ENCODE measurements around the gene ALK. TPM values are rescaled to one million over a fixed set of nuclear protein-coding genes. Genes with fewer than 3 reads are reported as not detected.

The ALK gene
- polyA plus RNA-seq, 1 of the 3 experiments (the other 2 are of a cell fraction) = 0.30 TPM

- H3K4me2 ChIP-seq = no peak overlapping the region
- H3K9me3 ChIP-seq = no peaks in the 10 kb centered on the region
- H3K9ac ChIP-seq = no peak overlapping the region
- H3K27me3 ChIP-seq (ENCODE audit: insufficient read depth) = peaks cover 11% of the 10 kb centered on the region; the same call in 1 of the 2 replicates
- H3K4me1 ChIP-seq (ENCODE audit: control insufficient read depth in 1 of 2, insufficient read depth in 2 of 2, low read depth in 1 of 2, low read length in 1 of 2) = peaks cover 9 to 74% of the 10 kb centered on the region in 2 experiments; a peak in 2 of 4 replicates
- DNase-seq = peak; percentile 54
- no peak overlapping the region; a peak in 1 of 4 replicates for H3K4me3 ChIP-seq (ENCODE audit: low read depth in 2 of 2, low read length in 1 of 2)
- 40% methylated on average over 1 of the region's 1 CpG for WGBS (ENCODE audit: low lambda C conversion rate)
- no peaks in the 10 kb centered on the region for H3K79me2 ChIP-seq (ENCODE audit: insufficient read depth)
- H3K27ac ChIP-seq (ENCODE audit: low read depth in 2 of 2, low read length in 1 of 2) = peak overlapping the region in 1 of 2 experiments; percentile 100; a peak in 2 of 4 replicates
- H3K36me3 ChIP-seq (replicated peaks in 1 of 2; ENCODE audit: control insufficient read depth in 1 of 2, insufficient read depth in 2 of 2, low read length in 1 of 2) = no peaks in the 10 kb centered on the region
- no peaks in the 10 kb centered on the region for H4K20me1 ChIP-seq (ENCODE audit: insufficient read depth)
- ChIA-PET CTCF (interaction anchor here (0.7 to 2.3 kb wide), 9 partner anchors 12 to 337 kb away, joined by 3 to 7 read pairs (median 4); no protein-coding TSS in a partner anchor), POLR2A (interaction anchor here (0.9 to 5.6 kb wide), 6 partner anchors 30 to 442 kb away, joined by 3 to 49 read pairs (median 6); partner anchors contain the start of gene ALK)
- H3F3A ChIP-seq (replicated peaks; ENCODE audit: insufficient read depth) = no peaks in the 10 kb centered on the region
- H3K9me2 ChIP-seq = no peaks in the 10 kb centered on the region
- no peak overlapping the region for H2AFZ ChIP-seq (ENCODE audit: low read depth)
- TF ChIP-seq ELF1 (IDR thresholded peaks at IDR 0.05) = no peak
- no peak for TF ChIP-seq SIN3A (IDR thresholded peaks at IDR 0.05; ENCODE audit: borderline replicate concordance, low read depth, low read length)
- peak; percentile 66 for TF ChIP-seq CHD2 (IDR thresholded peaks at IDR 0.05; ENCODE audit: low read length, partially characterized antibody)
- no peak for TF ChIP-seq SMC3 (IDR thresholded peaks at IDR 0.05; ENCODE audit: low read depth, low read length)
- TF ChIP-seq FOSL2 (IDR thresholded peaks at IDR 0.05; ENCODE audit: borderline replicate concordance, low read depth) = no peak
- TF ChIP-seq, protein P1, sequence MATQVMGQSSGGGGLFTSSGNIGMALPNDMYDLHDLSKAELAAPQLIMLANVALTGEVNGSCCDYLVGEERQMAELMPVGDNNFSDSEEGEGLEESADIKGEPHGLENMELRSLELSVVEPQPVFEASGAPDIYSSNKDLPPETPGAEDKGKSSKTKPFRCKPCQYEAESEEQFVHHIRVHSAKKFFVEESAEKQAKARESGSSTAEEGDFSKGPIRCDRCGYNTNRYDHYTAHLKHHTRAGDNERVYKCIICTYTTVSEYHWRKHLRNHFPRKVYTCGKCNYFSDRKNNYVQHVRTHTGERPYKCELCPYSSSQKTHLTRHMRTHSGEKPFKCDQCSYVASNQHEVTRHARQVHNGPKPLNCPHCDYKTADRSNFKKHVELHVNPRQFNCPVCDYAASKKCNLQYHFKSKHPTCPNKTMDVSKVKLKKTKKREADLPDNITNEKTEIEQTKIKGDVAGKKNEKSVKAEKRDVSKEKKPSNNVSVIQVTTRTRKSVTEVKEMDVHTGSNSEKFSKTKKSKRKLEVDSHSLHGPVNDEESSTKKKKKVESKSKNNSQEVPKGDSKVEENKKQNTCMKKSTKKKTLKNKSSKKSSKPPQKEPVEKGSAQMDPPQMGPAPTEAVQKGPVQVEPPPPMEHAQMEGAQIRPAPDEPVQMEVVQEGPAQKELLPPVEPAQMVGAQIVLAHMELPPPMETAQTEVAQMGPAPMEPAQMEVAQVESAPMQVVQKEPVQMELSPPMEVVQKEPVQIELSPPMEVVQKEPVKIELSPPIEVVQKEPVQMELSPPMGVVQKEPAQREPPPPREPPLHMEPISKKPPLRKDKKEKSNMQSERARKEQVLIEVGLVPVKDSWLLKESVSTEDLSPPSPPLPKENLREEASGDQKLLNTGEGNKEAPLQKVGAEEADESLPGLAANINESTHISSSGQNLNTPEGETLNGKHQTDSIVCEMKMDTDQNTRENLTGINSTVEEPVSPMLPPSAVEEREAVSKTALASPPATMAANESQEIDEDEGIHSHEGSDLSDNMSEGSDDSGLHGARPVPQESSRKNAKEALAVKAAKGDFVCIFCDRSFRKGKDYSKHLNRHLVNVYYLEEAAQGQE (IDR thresholded peaks at IDR 0.05; ENCODE audit: low read depth, low read length) = no peak
- no peak for TF ChIP-seq NRF1 (IDR thresholded peaks at IDR 0.05; ENCODE audit: low read depth, low read length)
- no peak for TF ChIP-seq JUND (IDR thresholded peaks at IDR 0.05)
- TF ChIP-seq, protein P2, sequence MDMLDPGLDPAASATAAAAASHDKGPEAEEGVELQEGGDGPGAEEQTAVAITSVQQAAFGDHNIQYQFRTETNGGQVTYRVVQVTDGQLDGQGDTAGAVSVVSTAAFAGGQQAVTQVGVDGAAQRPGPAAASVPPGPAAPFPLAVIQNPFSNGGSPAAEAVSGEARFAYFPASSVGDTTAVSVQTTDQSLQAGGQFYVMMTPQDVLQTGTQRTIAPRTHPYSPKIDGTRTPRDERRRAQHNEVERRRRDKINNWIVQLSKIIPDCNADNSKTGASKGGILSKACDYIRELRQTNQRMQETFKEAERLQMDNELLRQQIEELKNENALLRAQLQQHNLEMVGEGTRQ (IDR thresholded peaks at IDR 0.05; ENCODE audit: borderline replicate concordance, low read depth, low read length) = no peak
- TF ChIP-seq EP300 (IDR thresholded peaks at IDR 0.05; ENCODE audit: borderline replicate concordance in 1 of 2, low read depth in 1 of 2, low read length in 1 of 2) = peak in 1 of 2 experiments; percentile 99; a peak in 2 of 4 replicates
- TF ChIP-seq RAD21 (IDR thresholded peaks at IDR 0.05; ENCODE audit: low read length) = peak; percentile 44
- TF ChIP-seq, protein P3, sequence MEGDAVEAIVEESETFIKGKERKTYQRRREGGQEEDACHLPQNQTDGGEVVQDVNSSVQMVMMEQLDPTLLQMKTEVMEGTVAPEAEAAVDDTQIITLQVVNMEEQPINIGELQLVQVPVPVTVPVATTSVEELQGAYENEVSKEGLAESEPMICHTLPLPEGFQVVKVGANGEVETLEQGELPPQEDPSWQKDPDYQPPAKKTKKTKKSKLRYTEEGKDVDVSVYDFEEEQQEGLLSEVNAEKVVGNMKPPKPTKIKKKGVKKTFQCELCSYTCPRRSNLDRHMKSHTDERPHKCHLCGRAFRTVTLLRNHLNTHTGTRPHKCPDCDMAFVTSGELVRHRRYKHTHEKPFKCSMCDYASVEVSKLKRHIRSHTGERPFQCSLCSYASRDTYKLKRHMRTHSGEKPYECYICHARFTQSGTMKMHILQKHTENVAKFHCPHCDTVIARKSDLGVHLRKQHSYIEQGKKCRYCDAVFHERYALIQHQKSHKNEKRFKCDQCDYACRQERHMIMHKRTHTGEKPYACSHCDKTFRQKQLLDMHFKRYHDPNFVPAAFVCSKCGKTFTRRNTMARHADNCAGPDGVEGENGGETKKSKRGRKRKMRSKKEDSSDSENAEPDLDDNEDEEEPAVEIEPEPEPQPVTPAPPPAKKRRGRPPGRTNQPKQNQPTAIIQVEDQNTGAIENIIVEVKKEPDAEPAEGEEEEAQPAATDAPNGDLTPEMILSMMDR (IDR thresholded peaks at IDR 0.05) = no peak
- no peak for TF ChIP-seq YY1 (IDR thresholded peaks at IDR 0.05; ENCODE audit: low read depth)
- TF ChIP-seq, protein P4, sequence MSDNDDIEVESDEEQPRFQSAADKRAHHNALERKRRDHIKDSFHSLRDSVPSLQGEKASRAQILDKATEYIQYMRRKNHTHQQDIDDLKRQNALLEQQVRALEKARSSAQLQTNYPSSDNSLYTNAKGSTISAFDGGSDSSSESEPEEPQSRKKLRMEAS (IDR thresholded peaks at IDR 0.05; ENCODE audit: low read depth) = no peak
- TF ChIP-seq RCOR1 (IDR thresholded peaks at IDR 0.05; ENCODE audit: low read length) = no peak; the same call in 1 of the 2 replicates
- no peak for TF ChIP-seq FOXM1 (IDR thresholded peaks at IDR 0.05; ENCODE audit: low read depth)
- TF ChIP-seq, protein P5, sequence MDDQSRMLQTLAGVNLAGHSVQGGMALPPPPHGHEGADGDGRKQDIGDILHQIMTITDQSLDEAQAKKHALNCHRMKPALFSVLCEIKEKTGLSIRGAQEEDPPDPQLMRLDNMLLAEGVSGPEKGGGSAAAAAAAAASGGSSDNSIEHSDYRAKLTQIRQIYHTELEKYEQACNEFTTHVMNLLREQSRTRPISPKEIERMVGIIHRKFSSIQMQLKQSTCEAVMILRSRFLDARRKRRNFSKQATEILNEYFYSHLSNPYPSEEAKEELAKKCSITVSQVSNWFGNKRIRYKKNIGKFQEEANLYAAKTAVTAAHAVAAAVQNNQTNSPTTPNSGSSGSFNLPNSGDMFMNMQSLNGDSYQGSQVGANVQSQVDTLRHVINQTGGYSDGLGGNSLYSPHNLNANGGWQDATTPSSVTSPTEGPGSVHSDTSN (IDR thresholded peaks at IDR 0.05) = no peak
- TF ChIP-seq EZH2phosphoT487 (IDR thresholded peaks at IDR 0.05; ENCODE audit: borderline replicate concordance, low read depth) = no peak
- TF ChIP-seq USF1 (IDR thresholded peaks at IDR 0.05; ENCODE audit: borderline replicate concordance, low read depth) = no peak
- TF ChIP-seq FOXJ3 (CRISPR knock-in tag; IDR thresholded peaks at IDR 0.05) = peak; percentile 86
- no peak for TF ChIP-seq NFIC (IDR thresholded peaks at IDR 0.05; ENCODE audit: borderline replicate concordance)
- TF ChIP-seq, protein P6, sequence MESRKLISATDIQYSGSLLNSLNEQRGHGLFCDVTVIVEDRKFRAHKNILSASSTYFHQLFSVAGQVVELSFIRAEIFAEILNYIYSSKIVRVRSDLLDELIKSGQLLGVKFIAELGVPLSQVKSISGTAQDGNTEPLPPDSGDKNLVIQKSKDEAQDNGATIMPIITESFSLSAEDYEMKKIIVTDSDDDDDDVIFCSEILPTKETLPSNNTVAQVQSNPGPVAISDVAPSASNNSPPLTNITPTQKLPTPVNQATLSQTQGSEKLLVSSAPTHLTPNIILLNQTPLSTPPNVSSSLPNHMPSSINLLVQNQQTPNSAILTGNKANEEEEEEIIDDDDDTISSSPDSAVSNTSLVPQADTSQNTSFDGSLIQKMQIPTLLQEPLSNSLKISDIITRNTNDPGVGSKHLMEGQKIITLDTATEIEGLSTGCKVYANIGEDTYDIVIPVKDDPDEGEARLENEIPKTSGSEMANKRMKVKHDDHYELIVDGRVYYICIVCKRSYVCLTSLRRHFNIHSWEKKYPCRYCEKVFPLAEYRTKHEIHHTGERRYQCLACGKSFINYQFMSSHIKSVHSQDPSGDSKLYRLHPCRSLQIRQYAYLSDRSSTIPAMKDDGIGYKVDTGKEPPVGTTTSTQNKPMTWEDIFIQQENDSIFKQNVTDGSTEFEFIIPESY (IDR thresholded peaks at IDR 0.05; ENCODE audit: borderline replicate concordance, low read depth) = no peak
Observed at GRCh38 chr2:29583548-29584156, 337.7 kb downstream of the ALK start.
